ENCODE measurements around the gene COL6A5. TPM values are rescaled to one million over a fixed set of nuclear protein-coding genes. Genes with fewer than 3 reads are reported as not detected.
"Not testable (repeated sequence)": the region's sequence is repeated elsewhere in the genome, so short reads cannot be mapped to it uniquely, and the experiment has no call there.

Gene COL6A5
- total and polyA plus RNA-seq, 2 experiments from 2014 or later, result 0.03 to 0.05 TPM

DNA sequence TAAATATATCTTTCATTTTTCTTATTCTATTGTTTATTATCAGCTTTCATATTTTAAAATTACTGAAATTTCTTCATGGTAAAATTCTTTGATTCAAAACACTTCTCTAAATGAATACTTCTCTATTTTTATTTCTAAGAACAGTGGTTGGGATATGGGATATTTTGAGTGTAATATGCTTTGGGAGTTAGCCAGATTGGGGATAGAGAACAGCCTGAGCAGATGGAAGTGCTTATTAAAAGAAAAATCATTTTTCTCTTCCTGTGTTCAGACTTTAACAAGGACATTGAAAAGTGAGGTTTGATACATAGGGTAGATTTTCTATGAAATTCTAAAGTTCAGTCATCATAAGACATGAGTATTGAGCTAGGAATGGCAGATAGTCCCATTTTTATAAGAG is 84.8 kb downstream of the COL6A5 start:
- Mint-ChIP-seq H3K36me3 (ENCODE audit: low read depth) (no peaks in the 10 kb centered on the region), H3K27ac (no peak overlapping the region), H3K4me3 (no peak overlapping the region), H3K27me3 (ENCODE audit: insufficient read depth, low read depth, poor library complexity) (peaks cover 3% of the 10 kb centered on the region), H3K4me1 (peaks cover 8% of the 10 kb centered on the region), H3K9me3 (no peaks in the 10 kb centered on the region)
- no peaks in the 10 kb centered on the region for H3K27me3 ChIP-seq (ENCODE audit: insufficient read depth)
- no peak for DNase-seq (ENCODE audit: low spot score)
- H3K9me2 ChIP-seq (ENCODE audit: insufficient read depth), result peaks cover 3% of the 10 kb centered on the region; the same call in 1 of the 2 replicates
- no peaks in the 10 kb centered on the region for H3K79me2 ChIP-seq (replicated peaks; ENCODE audit: insufficient read depth)
- H3K27ac ChIP-seq (ENCODE audit: low read depth), result no peak overlapping the region
- TF ChIP-seq STAT1 (IDR thresholded peaks at IDR 0.05; ENCODE audit: unreplicated experiment), result no peak
- TF ChIP-seq, protein P1, sequence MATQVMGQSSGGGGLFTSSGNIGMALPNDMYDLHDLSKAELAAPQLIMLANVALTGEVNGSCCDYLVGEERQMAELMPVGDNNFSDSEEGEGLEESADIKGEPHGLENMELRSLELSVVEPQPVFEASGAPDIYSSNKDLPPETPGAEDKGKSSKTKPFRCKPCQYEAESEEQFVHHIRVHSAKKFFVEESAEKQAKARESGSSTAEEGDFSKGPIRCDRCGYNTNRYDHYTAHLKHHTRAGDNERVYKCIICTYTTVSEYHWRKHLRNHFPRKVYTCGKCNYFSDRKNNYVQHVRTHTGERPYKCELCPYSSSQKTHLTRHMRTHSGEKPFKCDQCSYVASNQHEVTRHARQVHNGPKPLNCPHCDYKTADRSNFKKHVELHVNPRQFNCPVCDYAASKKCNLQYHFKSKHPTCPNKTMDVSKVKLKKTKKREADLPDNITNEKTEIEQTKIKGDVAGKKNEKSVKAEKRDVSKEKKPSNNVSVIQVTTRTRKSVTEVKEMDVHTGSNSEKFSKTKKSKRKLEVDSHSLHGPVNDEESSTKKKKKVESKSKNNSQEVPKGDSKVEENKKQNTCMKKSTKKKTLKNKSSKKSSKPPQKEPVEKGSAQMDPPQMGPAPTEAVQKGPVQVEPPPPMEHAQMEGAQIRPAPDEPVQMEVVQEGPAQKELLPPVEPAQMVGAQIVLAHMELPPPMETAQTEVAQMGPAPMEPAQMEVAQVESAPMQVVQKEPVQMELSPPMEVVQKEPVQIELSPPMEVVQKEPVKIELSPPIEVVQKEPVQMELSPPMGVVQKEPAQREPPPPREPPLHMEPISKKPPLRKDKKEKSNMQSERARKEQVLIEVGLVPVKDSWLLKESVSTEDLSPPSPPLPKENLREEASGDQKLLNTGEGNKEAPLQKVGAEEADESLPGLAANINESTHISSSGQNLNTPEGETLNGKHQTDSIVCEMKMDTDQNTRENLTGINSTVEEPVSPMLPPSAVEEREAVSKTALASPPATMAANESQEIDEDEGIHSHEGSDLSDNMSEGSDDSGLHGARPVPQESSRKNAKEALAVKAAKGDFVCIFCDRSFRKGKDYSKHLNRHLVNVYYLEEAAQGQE (IDR thresholded peaks at IDR 0.05; ENCODE audit: unreplicated experiment), result no peak
- no peak for TF ChIP-seq ZNF114 (CRISPR knock-in tag; IDR thresholded peaks at IDR 0.05)
- TF ChIP-seq JUNB (IDR thresholded peaks at IDR 0.05; ENCODE audit: unreplicated experiment), result no peak
- TF ChIP-seq, protein P2, sequence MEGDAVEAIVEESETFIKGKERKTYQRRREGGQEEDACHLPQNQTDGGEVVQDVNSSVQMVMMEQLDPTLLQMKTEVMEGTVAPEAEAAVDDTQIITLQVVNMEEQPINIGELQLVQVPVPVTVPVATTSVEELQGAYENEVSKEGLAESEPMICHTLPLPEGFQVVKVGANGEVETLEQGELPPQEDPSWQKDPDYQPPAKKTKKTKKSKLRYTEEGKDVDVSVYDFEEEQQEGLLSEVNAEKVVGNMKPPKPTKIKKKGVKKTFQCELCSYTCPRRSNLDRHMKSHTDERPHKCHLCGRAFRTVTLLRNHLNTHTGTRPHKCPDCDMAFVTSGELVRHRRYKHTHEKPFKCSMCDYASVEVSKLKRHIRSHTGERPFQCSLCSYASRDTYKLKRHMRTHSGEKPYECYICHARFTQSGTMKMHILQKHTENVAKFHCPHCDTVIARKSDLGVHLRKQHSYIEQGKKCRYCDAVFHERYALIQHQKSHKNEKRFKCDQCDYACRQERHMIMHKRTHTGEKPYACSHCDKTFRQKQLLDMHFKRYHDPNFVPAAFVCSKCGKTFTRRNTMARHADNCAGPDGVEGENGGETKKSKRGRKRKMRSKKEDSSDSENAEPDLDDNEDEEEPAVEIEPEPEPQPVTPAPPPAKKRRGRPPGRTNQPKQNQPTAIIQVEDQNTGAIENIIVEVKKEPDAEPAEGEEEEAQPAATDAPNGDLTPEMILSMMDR (conservative IDR thresholded peaks at IDR 0.05; ENCODE audit: low read depth in 2 of 2), result no peak
- no peak for TF ChIP-seq ZNF331 (CRISPR knock-in tag; IDR thresholded peaks at IDR 0.05; ENCODE audit: low read depth)
- H4K20me1 ChIP-seq (replicated peaks; ENCODE audit: insufficient read depth), result no peaks in the 10 kb centered on the region
- no peak overlapping the region for H2AFZ ChIP-seq
- no peaks in the 10 kb centered on the region for H3K4me1 ChIP-seq (ENCODE audit: insufficient read depth)
- H3F3A ChIP-seq (replicated peaks; ENCODE audit: low read depth), result no peaks in the 10 kb centered on the region
- no peak overlapping the region for H3K4me3 ChIP-seq
- ATAC-seq, result no peak
- H3K4me2 ChIP-seq, result no peak overlapping the region
- H3K36me3 ChIP-seq (ENCODE audit: insufficient read depth), result no peaks in the 10 kb centered on the region

DNA sequence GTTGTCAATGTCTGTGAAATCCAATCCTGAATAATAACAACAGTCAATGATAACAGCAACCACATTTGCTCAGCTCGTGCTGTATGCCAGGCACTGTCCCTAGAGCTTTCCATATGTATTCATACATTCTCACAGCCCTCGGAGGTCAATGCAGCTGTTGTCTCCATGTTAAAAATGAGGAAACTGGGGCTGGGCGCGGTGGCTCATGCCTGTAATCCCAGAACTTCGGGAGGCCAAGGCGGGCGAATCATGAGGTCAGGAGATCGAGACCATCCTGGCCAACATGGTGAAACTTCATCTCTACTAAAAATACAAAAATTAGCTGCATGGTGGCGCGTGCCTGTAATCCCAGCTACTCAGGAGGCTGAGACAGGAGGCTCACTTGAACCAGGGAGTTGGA is 86.6 kb downstream of the COL6A5 start:
- H3F3A ChIP-seq (replicated peaks; ENCODE audit: low read depth); H3K27me3 Mint-ChIP-seq (ENCODE audit: insufficient read depth, low read depth, poor library complexity); H3K4me2 ChIP-seq; H4K20me1 ChIP-seq (replicated peaks; ENCODE audit: insufficient read depth); H3K9me2 ChIP-seq (ENCODE audit: insufficient read depth); H3K4me1 Mint-ChIP-seq; H3K4me3 Mint-ChIP-seq; H3K9me3 Mint-ChIP-seq; H3K27ac ChIP-seq (ENCODE audit: low read depth); H3K36me3 ChIP-seq (ENCODE audit: insufficient read depth); H2AFZ ChIP-seq; ATAC-seq; H3K4me1 ChIP-seq (ENCODE audit: insufficient read depth); H3K27me3 ChIP-seq (ENCODE audit: insufficient read depth); H3K79me2 ChIP-seq (replicated peaks; ENCODE audit: insufficient read depth); H3K27ac Mint-ChIP-seq; H3K4me3 ChIP-seq; DNase-seq (ENCODE audit: low spot score); H3K36me3 Mint-ChIP-seq (ENCODE audit: low read depth): not testable (repeated sequence)
